M059J (cell line): ENCODE measurements around the gene EXOC3L4. TPM values are rescaled to one million over a fixed set of nuclear protein-coding genes. Genes with fewer than 3 reads are reported as not detected.
A peak's percentile ranks its signal among the peaks of the same experiment; 100 is the strongest.

Source experiments
- DNase-seq: peaks from one replicate; pipeline ENCODE4 v3.0.0-alpha.2; 2012; ENCODE audit warnings: low read depth
- total RNA-seq: library from RNA; depleted of rRNA; stranded (reverse); fragments of >200 nt; shearing (Covaris generic); gene quantifications from 2 replicates; pipeline ENCODE4 v1.2.3, GENCODE V29; 2014

The EXOC3L4 gene
- total RNA-seq, 1 experiment from 2014 or later: not detected

GRCh38 chr14:103091041-103091882 is 3.3 kb upstream of the EXOC3L4 start:
- peak; percentile 19 for DNase-seq

GRCh38 chr14:103091883-103092222 is 2.7 kb upstream of the EXOC3L4 start:
- no peak for DNase-seq

DNA sequence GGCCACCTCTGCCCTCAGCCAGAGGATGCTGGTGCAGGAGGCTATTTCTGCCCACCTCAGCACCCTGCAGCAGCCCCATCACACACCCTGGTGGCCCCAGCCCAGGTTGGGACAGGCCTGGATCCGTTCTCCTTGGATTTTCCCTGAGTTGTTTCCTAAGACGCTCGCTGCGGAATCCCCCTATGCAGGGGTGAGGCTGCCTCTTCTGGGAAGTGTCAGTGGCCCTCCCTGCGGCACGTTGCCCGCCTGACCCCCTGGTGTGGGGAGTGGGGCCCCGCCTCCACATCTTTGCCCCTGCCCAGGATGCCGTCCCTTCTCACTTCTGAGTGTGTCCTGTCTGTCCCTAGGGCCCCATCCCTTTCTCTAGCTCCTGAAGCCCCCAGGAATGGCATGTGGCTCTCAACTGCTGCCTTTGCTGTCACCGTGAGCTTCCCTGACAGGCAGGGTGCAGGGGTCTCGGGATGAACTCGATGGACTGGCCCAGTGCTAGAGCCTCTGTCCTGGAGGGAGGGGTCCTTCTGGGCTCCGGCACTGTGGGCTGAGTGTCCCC is 594 bp upstream of the EXOC3L4 start:
- no peak for DNase-seq

GRCh38 chr14:103095210-103095778 is 769 bp downstream of the EXOC3L4 start:
- DNase-seq: no peak

- DNase-seq: no peak
Measured at GRCh38 chr14:103096387-103096786, 1.9 kb downstream of the EXOC3L4 start.

DNA sequence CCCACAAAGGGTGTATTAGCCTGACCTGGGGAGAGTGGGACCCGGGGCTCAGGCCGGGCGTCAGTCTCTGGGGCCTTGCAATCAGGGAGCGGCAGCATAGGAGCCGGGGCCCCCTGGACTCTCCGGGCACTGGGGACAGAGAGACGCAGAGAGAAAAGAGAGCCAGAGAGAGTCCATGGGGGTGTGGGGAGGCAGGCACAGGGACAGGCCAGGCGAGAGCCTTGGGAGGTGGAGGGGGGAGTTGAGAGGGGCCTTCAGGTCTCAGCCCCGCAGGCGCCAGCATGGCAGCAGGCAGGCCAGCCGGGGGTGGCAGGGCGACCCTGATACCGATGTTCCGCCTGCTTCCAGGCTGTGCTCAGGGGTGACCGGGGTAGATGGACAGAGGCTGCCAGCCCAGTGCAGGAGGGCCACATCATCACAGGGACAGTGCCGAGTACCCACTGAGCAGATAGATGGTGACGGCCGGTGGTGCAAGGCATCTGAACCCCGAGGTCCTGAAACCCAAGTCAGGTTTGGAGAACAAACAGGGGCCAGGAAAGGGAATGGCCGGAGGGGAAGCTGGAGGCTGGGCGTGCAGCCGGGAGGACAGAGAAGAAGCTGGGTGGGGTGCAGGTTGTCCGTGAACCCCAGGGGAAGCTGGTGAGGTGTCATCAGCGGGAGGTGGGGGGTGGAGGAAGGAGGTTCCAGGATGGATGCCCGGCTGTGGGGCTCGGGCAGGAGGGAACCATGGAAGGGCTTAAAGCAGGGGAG is 2.9 kb downstream of the EXOC3L4 start:
- DNase-seq: no peak

DNA sequence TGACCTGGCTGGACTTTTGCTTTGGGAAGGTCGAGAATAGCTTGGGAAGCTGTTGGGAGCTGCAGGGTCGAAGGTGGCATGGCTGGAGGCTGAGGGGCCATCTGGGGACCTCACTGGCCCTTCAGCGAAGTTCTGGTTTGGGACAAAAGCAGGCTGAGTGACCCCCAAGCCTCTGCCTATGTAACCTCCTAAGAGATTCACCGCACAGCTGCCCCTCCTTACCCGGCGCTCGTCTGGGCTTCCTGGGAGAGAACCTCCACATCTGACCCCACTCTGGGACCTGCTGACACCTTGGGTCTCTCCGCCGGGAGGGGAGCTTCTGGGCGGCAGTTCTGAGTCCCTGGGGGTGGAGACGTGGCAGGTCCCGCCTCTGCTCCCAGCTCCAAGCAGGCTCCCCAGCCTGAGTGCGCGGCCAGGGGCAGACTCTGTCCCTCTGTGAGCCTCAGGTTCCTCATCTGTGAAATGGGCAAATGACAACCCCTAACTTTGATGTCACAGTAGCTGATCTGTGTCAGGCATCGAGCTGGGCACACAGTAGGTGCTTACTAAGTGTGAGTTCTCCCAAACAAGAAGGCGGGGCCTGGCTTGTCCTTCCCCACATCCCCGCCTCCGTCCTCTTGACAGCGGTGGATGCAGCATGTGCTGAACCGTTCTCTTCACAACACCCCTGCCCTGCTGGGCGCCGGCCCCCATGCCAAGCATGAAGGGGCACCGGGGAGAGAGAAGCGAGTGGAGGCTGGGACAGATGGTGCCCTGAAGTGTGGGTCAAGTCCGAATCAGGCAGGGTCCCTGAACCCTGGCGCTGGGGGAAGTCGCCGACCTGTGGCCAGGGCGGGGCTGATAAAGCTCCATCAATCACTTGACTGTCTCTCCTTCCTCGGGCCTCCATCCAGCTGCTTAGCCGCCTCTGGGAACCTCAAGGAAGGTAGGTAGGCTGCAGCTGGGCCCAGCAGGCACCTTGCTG is 3.8 kb downstream of the EXOC3L4 start:
- no peak for DNase-seq

DNA sequence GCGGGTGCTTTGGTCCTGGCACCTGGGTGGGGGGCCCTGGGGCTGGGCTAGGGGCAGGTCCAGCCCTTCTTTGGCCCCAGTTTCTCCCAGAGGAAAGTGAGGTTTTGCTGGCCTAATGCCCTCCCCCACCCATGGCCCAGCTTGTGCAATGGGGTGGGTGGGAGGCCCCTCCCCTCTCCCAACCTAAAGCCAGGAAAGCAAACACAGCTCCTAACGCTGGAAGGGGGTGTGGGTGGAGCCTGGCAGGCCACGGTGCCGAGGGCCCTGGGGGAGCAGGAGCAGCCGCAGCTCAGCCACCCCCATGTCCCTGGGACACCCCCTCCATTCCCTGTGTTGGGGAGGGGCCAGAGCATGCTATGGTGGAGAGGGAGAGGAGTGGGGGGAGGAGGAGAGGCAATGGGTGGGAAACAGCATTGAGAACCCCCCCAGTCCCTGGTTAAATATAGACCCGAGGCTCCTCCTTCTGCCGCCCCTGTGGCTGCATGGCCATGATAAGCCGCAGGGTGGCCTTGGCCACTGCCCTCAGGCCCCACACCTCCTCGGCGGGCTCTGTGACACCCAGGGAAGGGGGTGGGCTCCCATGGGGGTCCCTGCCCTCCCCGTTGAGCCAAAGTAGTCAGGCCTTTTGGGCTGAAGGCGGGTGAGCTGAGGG is 4.7 kb downstream of the EXOC3L4 start:
- DNase-seq: no peak

DNA sequence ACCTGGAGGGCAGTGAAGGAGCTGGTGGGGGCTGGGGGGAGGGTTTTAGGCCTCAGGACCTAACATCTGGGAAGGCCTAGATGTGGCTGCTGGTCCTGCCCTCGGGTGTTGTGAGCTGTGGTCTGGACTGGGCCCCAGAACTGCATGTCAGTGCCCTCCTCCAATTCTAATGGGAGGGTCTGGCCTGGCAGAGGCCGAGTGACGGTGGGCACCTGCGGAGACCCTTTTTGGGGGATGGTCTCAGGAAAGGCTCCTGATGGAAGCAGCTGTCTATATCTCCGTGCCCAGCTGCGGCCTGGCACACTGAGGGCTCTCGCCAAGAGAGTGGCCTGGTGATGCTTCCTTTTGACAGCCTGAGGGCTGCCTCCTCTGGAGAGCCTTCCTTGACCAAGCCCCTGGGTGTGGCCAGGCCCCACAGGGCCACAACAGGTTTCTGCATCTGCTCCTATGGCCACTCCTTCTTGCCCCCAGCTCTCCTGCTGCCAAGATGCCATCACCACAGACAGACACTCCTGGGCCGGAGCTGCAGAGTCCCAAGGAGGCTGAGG is 5.3 kb downstream of the EXOC3L4 start:
- DNase-seq: no peak

DNA sequence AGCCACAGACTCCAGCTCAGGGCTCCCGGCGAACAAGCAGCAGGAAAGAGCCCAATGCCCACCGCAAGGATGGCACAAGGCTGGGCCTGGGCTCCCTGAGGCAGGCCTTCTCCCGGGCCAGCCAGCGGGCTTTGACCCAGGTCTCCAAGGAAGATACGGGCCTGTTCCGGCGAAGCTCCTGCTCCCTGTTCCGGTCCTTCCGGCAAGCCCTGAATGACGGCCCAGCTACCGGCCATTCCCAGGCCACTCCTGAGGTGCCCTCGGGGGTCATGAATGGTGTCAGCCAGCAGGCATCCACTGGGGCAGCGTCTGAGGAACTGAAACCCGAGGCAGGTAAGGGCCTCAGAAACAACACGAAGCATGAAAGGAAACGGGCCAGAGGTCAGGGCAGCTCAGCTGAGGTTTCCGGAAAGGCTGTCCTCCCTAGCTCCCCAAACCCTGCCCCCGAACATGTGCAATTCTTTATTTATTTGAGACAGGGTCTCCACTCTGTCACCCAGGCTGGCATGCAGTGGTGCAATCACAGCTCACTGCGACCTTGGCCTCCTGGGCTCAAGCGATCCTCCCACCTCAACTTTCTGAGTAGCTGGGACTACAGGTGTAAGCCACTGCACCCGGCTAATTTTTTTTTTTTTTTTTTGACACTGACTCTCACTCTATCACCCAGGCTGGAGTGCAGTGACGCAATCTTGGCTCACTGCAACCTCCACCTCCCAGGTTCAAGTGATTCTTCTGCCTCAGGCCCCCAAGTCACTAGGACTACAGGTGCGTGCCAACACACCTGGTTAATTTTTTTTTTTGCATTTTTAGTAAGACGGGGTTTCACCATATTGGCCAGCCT is 6.0 kb downstream of the EXOC3L4 start:
- no peak for DNase-seq

GRCh38 chr14:103101257-103101962 is 6.9 kb downstream of the EXOC3L4 start:
- DNase-seq: no peak

DNA sequence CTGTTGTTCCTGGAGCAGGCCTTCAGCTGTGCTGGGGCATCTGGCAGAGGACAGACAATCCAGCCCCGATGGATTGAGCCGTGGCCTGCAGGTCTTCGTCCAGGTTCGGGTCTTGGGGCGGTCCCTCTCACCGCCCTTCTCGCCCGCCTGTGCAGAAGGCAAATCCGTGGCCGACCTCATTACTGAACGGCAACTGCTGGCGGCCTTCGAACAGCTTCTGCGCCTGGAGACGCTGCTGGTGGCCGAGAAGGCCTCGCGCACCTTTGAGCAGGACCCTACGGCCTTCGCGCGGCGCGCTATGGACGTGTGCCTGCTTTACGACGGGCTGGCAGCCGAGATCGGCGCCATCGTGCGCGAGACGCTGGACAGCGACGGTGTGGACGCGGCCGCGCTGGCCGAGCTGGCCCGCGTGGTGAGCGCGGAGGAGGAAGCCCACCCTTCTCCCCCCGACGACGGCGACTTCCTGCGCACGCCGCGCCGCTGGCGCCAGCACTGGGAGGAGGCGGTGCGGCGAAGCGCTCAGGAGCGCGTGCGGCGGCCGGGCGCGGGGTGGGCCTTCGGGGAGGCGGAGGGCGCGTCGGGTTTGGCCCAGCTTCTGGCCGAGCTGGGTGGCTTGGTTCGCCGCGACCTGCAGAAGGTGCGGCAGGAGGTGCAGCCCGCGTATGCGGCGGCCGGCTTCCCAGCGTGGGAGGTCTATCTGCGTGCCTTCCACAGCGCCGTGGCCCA is 7.6 kb downstream of the EXOC3L4 start:
- DNase-seq: no peak

- DNase-seq: no peak
Measured at GRCh38 chr14:103102689-103103260, 8.2 kb downstream of the EXOC3L4 start.

GRCh38 chr14:103103461-103104388 is 9.2 kb downstream of the EXOC3L4 start:
- DNase-seq: peak; percentile 70

GRCh38 chr14:103104389-103104653 is 9.8 kb downstream of the EXOC3L4 start:
- no peak for DNase-seq

DNA sequence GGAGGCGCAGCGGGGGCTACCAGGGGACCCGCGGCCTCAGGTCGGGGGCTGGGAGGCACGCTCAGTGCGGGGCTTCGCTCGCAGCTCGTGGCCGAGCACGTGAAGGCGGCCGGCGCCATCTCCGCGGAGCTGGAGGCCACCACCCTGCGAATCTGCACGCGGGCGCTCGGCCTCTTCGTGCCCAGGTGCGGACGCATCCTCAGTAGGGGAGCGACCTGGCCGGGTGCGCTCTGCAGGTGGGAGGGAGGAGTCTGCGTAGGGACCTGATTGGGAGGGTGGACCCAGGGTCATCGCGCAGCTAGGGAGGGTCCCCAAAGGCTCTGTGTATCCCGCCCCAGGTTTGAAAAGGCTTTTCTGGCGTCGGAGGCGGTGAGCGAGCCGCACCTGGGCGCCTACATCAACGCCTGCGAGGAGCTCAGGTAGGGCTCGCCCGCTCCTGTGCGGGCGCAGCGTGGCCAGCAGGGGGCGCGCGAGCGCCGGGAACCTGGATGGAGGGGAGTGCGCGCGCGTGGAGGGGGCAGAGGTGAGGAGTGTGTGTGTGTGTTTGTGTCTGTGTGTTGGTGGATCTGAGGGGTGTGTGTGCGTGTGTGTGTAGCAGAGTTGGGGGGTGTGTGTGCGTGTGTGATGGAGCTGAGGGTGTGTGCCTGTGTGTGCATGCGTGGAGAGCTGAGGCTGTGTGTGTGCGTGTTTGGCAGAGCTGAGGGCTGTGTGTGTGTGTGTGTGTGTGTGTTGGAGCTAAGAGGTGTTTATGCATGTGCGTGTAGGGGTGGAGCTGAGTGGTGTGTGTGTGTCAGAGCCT is 10.3 kb downstream of the EXOC3L4 start:
- peak; percentile 32 for DNase-seq
